H1 (cell line): Measurements from ENCODE around the gene GRID1. TPM values are rescaled to one million over a fixed set of nuclear protein-coding genes. Genes with fewer than 3 reads are reported as not detected.

Experiments used
- CTCF ChIA-PET: fragments of 300-600 bp; sonication (Branson Sonifier 250); formaldehyde crosslinking; loops from one replicate; lab custom pipeline; 2021; ENCODE audit not compliant: partially characterized antibody; lab: Charles Lee
- POLR2A ChIA-PET: fragments of 300-600 bp; sonication (Branson Sonifier 250); formaldehyde crosslinking; loops from one replicate; lab custom pipeline; 2021; ENCODE audit warnings: inconsistent platforms; ENCODE audit not compliant: partially characterized antibody; lab: Charles Lee
- DNase-seq, 2 experiments: peaks; one replicate each; pipeline versions ENCODE4 v3.0.0 to v3.0.0-alpha.2; 2010 to 2022; ENCODE audit warnings: low spot score in 2 of 2, low read depth in 1 of 2, mixed read lengths in 1 of 2
- FAIRE-seq: peaks from 2 replicates; lab custom pipeline; 2011; peaks lifted over from hg19 to GRCh38; lab: Jason Lieb, UNC
- H2AFZ ChIP-seq: 2 replicates; pipeline ENCODE4 v1.8.1; 2012; ENCODE audit warnings: low read length, inconsistent platforms
- H2AK5ac ChIP-seq: 2 replicates; pipeline ENCODE4 v1.6.1; 2013; ENCODE audit warnings: low read depth, low read length
- H2BK120ac ChIP-seq: replicated peaks from 2 replicates; pipeline ENCODE3; 2013; ENCODE audit warnings: low read depth, low read length, inconsistent platforms
- H2BK12ac ChIP-seq: 2 replicates; pipeline ENCODE4 v1.6.1; 2013; ENCODE audit warnings: low read depth, low read length
- H2BK15ac ChIP-seq: 2 replicates; pipeline ENCODE4 v1.6.1; 2013; ENCODE audit warnings: low read length
- H2BK20ac ChIP-seq: 2 replicates; pipeline ENCODE4 v1.6.1; 2013; ENCODE audit warnings: low read length
- H2BK5ac ChIP-seq: 2 replicates; pipeline ENCODE4 v1.6.1; 2013; ENCODE audit warnings: low read depth, low read length
- H3K14ac ChIP-seq: 2 replicates; pipeline ENCODE4 v1.6.1; 2013; ENCODE audit warnings: inconsistent platforms; ENCODE audit not compliant: insufficient read length
- H3K18ac ChIP-seq: 2 replicates; pipeline ENCODE4 v1.6.1; 2013; ENCODE audit warnings: low read length; ENCODE audit errors: extremely low read depth
- H3K23ac ChIP-seq: 2 replicates; pipeline ENCODE4 v1.6.1; 2013; ENCODE audit warnings: inconsistent platforms; ENCODE audit not compliant: insufficient read length
- H3K23me2 ChIP-seq: 2 replicates; pipeline ENCODE4 v1.6.1; 2013; ENCODE audit warnings: low read depth, low read length
- H3K27ac ChIP-seq: 2 replicates; pipeline ENCODE4 v1.6.1; 2011; ENCODE audit warnings: low read depth, low read length, inconsistent platforms
- H3K27me3 ChIP-seq, 4 experiments: replicated peaks in 1 of 4; 1 replicate in 1 of 4; 2 replicates in 3 of 4; pipeline versions ENCODE4 v1.6.1 to v1.8.1; 2011 to 2013; ENCODE audit warnings: low read length in 3 of 4, mild to moderate bottlenecking in 3 of 4, inconsistent platforms in 2 of 4, mixed read lengths in 2 of 4, moderate library complexity in 1 of 4; ENCODE audit not compliant: control insufficient read depth in 3 of 4, insufficient read depth in 3 of 4; ENCODE audit errors: extremely low read depth in 1 of 4
- H3K36me3 ChIP-seq, 4 experiments: 2 replicates each; pipeline versions ENCODE4 v1.6.1 to v1.8.1; 2011 to 2013; ENCODE audit warnings: mild to moderate bottlenecking in 4 of 4, low read length in 3 of 4, moderate library complexity in 2 of 4, control low read depth in 1 of 4, inconsistent platforms in 1 of 4; ENCODE audit not compliant: insufficient read depth in 4 of 4, control insufficient read depth in 2 of 4
- H3K4ac ChIP-seq: replicated peaks from 2 replicates; pipeline ENCODE3; 2013; ENCODE audit warnings: low read length, low read depth, mixed read lengths, inconsistent platforms; ENCODE audit not compliant: insufficient read length
- H3K4me1 ChIP-seq, 4 experiments: replicated peaks in 1 of 4; 1 replicate in 1 of 4; 2 replicates in 3 of 4; pipeline versions ENCODE4 v1.6.1 to v1.8.1; 2011 to 2013; ENCODE audit warnings: low read length in 3 of 4, inconsistent platforms in 2 of 4, mixed read lengths in 1 of 4; ENCODE audit not compliant: insufficient read depth in 4 of 4, control insufficient read depth in 3 of 4
- H3K4me2 ChIP-seq, 2 experiments: 2 replicates each; pipeline versions ENCODE4 v1.6.1 to v1.8.1; 2011 to 2013; ENCODE audit warnings: low read depth in 2 of 2, low read length in 2 of 2, control low read depth in 1 of 2, inconsistent platforms in 1 of 2, mild to moderate bottlenecking in 1 of 2; ENCODE audit not compliant: insufficient read depth in 1 of 2
- H3K4me3 ChIP-seq, 4 experiments: fragments of 200-600, 300-600 bp in 1 of 4; sonication (generic), shearing (Covaris generic), sonication (Bioruptor Twin) in 1 of 4; 2 replicates each; pipeline versions ENCODE4 v1.5.1 to v1.8.1; 2011 to 2016; ENCODE audit warnings: low read length in 4 of 4, low read depth in 3 of 4, control low read depth in 2 of 4, inconsistent platforms in 2 of 4, mild to moderate bottlenecking in 2 of 4, mixed read lengths in 1 of 4, moderate library complexity in 1 of 4; ENCODE audit not compliant: insufficient read depth in 2 of 4; ENCODE audit errors: extremely low read depth in 1 of 4
- H3K56ac ChIP-seq: replicated peaks from 2 replicates; pipeline ENCODE3; 2013; ENCODE audit warnings: low read depth, mild to moderate bottlenecking, mixed read lengths, low read length, inconsistent platforms; ENCODE audit not compliant: insufficient read length
- H3K79me1 ChIP-seq: 2 replicates; pipeline ENCODE4 v1.6.1; 2013; ENCODE audit warnings: low read depth, low read length, control low read depth
- H3K79me2 ChIP-seq, 2 experiments: 2 replicates each; pipeline versions ENCODE4 v1.6.1 to v1.8.1; 2012 to 2013; ENCODE audit warnings: low read length in 2 of 2, mild to moderate bottlenecking in 2 of 2, inconsistent platforms in 1 of 2; ENCODE audit not compliant: insufficient read depth in 2 of 2, control insufficient read depth in 1 of 2
- H3K9ac ChIP-seq, 4 experiments: replicated peaks in 1 of 4; 1 replicate in 1 of 4; 2 replicates in 3 of 4; pipeline versions ENCODE4 v1.6.1 to v1.8.1; 2011 to 2013; ENCODE audit warnings: low read depth in 3 of 4, low read length in 3 of 4, control low read depth in 2 of 4, mild to moderate bottlenecking in 2 of 4, moderate library complexity in 2 of 4, inconsistent platforms in 1 of 4; ENCODE audit errors: extremely low read depth in 1 of 4
- H3K9me3 ChIP-seq, 2 experiments: 2 replicates each; pipeline versions ENCODE4 v1.6.1 to v1.8.1; 2012 to 2013; ENCODE audit warnings: mild to moderate bottlenecking in 2 of 2, moderate library complexity in 2 of 2, control low read depth in 1 of 2, inconsistent platforms in 1 of 2, low read depth in 1 of 2, low read length in 1 of 2, mixed read lengths in 1 of 2; ENCODE audit not compliant: insufficient read depth in 2 of 2
- H4K20me1 ChIP-seq, 2 experiments: replicated peaks in 1 of 2; 2 replicates each; pipeline versions ENCODE3 to v1.8.1; 2011 to 2013; ENCODE audit warnings: inconsistent platforms in 2 of 2, low read length in 2 of 2, mild to moderate bottlenecking in 1 of 2; ENCODE audit not compliant: insufficient read depth in 2 of 2, control insufficient read depth in 1 of 2
- H4K5ac ChIP-seq: 2 replicates; pipeline ENCODE4 v1.6.1; 2013; ENCODE audit warnings: low read length, low read depth, mixed read lengths, inconsistent platforms; ENCODE audit not compliant: insufficient read length
- H4K8ac ChIP-seq: 2 replicates; pipeline ENCODE4 v1.8.0; 2013; ENCODE audit warnings: mild to moderate bottlenecking, moderate library complexity, low read length, inconsistent platforms; ENCODE audit not compliant: insufficient read depth; ENCODE audit errors: extremely low read depth
- H4K91ac ChIP-seq: replicated peaks from 2 replicates; pipeline ENCODE3; 2013; ENCODE audit warnings: low read length, mixed read lengths, inconsistent platforms; ENCODE audit not compliant: insufficient read length
- ATF3 ChIP-seq: IDR thresholded peaks from 2 replicates; pipeline ENCODE4 v1.6.1; 2011; ENCODE audit warnings: low read depth, mild to moderate bottlenecking, low read length; ENCODE audit not compliant: insufficient read depth
- CEBPB ChIP-seq: IDR thresholded peaks from 2 replicates; pipeline ENCODE4 v1.6.1; 2012; ENCODE audit warnings: low read depth, low read length
- CHD1 ChIP-seq: IDR thresholded peaks from 2 replicates; pipeline ENCODE4 v1.6.1; 2012; ENCODE audit warnings: low read depth, low read length, improper control_type of control experiment
- CTBP2 ChIP-seq: IDR thresholded peaks from 2 replicates; pipeline ENCODE4 v1.7.0; 2011; ENCODE audit warnings: borderline replicate concordance, mild to moderate bottlenecking, moderate library complexity, mixed read lengths, low read length; ENCODE audit not compliant: insufficient read depth, insufficient read length
- GTF2F1 ChIP-seq: IDR thresholded peaks from 2 replicates; pipeline ENCODE4 v1.6.1; 2012; ENCODE audit warnings: low read depth, low read length, improper control_type of control experiment, borderline replicate concordance
- JUN ChIP-seq: IDR thresholded peaks from 2 replicates; pipeline ENCODE4 v1.6.1; 2011; ENCODE audit warnings: low read depth, mild to moderate bottlenecking, improper control_type of control experiment, low read length
- KDM5A ChIP-seq: fragments of 200-600 bp; IDR thresholded peaks from 2 replicates; pipeline ENCODE4 v1.7.1; 2012; ENCODE audit warnings: mild to moderate bottlenecking, low read length, inconsistent platforms, mixed read lengths
- PHF8 ChIP-seq: fragments of 200-600 bp; sonication (generic); conservative IDR thresholded peaks from 2 replicates; pipeline ENCODE4 v1.7.1; 2012; ENCODE audit warnings: low read depth, mild to moderate bottlenecking, inconsistent platforms, low read length, moderate library complexity
- SAP30 ChIP-seq: fragments of 300-600 bp; sonication (generic); IDR thresholded peaks from 2 replicates; pipeline ENCODE4 v1.7.1; 2012; ENCODE audit warnings: low read length, moderate library complexity, mild to moderate bottlenecking, inconsistent platforms; ENCODE audit not compliant: insufficient read depth, insufficient replicate concordance
- SIN3A ChIP-seq, 2 experiments: IDR thresholded peaks in 1 of 2; conservative IDR thresholded peaks in 1 of 2; 2 replicates each; pipeline ENCODE4 v1.6.1; 2011 to 2012; ENCODE audit warnings: low read length in 2 of 2, improper control_type of control experiment in 1 of 2, low read depth in 1 of 2, mild to moderate bottlenecking in 1 of 2
- SIX5 ChIP-seq: IDR thresholded peaks from 2 replicates; pipeline ENCODE4 v1.6.1; 2011; ENCODE audit warnings: mild to moderate bottlenecking, low read depth, low read length
- SUZ12 ChIP-seq: fragments of 200-600 bp; sonication (generic); IDR thresholded peaks from 2 replicates; pipeline ENCODE4 v1.6.1; 2012; ENCODE audit warnings: mild to moderate bottlenecking, inconsistent platforms, low read length, moderate library complexity, mixed read lengths
- WGBS, 2 experiments: shearing (Covaris generic) in 1 of 2; methylation state at CpG; one replicate each; pipeline versions ENCODE4 v1.1.6 to v1.1.7; 2013 to 2015; ENCODE audit warnings: low lambda C conversion rate in 2 of 2, mixed read lengths in 2 of 2, inconsistent platforms in 1 of 2, low coverage in 1 of 2, missing lambda C conversion rate in 1 of 2; ENCODE audit not compliant: insufficient replicate concordance in 2 of 2, insufficient coverage in 1 of 2, insufficient read length in 1 of 2; ENCODE audit errors: extremely low coverage in 1 of 2, missing lambda C conversion rate in 1 of 2; 5-methylcytosine and 5-hydroxymethylcytosine counted together
- polyA plus RNA-seq, 7 experiments: library from polyadenylated mRNA; depleted of rRNA in 3 of 7; stranded (reverse) in 5 of 7; unstranded in 2 of 7; fragments of >200 nt in 5 of 7; fragments of 200-250 nt in 2 of 7; gene quantifications; 1 replicate in 5 of 7; 2 replicates in 1 of 7; 4 replicates in 1 of 7; pipeline versions ENCODE4 v1.2.1 to v1.2.3, GENCODE V29; 2011 to 2013; ENCODE audit warnings: missing spikeins in 2 of 7, mixed read lengths in 2 of 7
- total RNA-seq: library from RNA; stranded (reverse); fragmentation: NEBNext Ultra II Directional; extraction: Animal tissue kit (Norgen Biotek cat#: 25700); gene quantifications from 2 replicates; pipeline ENCODE4 v1.2.1, GENCODE V29; 2021

The GRID1 gene
- total and polyA plus RNA-seq, 2 of the 8 experiments (the other 6 are each of a cell fraction or from before 2014, with no cell fraction given) = 0.22 to 0.30 TPM

- ChIA-PET POLR2A (no interaction called here), CTCF (no interaction called here)
- H3K27ac ChIP-seq = no peak overlapping the region
- H2BK5ac ChIP-seq = no peak overlapping the region
- H2BK12ac ChIP-seq = no peak overlapping the region
- H3K4me3 ChIP-seq = no peak overlapping the region
- no peak for FAIRE-seq
- DNase-seq = no peak
- no peak overlapping the region for H3K18ac ChIP-seq
- no peak overlapping the region for H3K23ac ChIP-seq
- no peak overlapping the region for H4K91ac ChIP-seq
- H3K4ac ChIP-seq = no peak overlapping the region
- H3K23me2 ChIP-seq = no peaks in the 10 kb centered on the region
- H2BK15ac ChIP-seq = no peak overlapping the region
- H3K79me1 ChIP-seq = no peaks in the 10 kb centered on the region; the same call in 1 of the 2 replicates
- no peak overlapping the region for H2BK20ac ChIP-seq
- H3K56ac ChIP-seq = no peak overlapping the region
- no peaks in the 10 kb centered on the region for H3K27me3 ChIP-seq
- no peak overlapping the region for H3K9ac ChIP-seq
- no peak overlapping the region for H3K4me2 ChIP-seq
- no peak overlapping the region for H3K14ac ChIP-seq
- peaks cover 0 to 3% (median 0%) of the 10 kb centered on the region in 4 experiments; a peak in 1 of 7 replicates for H3K4me1 ChIP-seq
- H3K9me3 ChIP-seq = no peaks in the 10 kb centered on the region
- H4K8ac ChIP-seq = no peak overlapping the region
- H4K20me1 ChIP-seq = no peaks in the 10 kb centered on the region
- 85% methylated on average over 1 of the region's 1 CpG; no CpG with 5 or more reads in 1 of the 2 experiments for WGBS, 2 experiments
- H2BK120ac ChIP-seq = no peak overlapping the region
- no peaks in the 10 kb centered on the region for H3K36me3 ChIP-seq
- H2AFZ ChIP-seq = no peak overlapping the region
- H4K5ac ChIP-seq = no peak overlapping the region
- H3K79me2 ChIP-seq = no peaks in the 10 kb centered on the region
- no peak overlapping the region for H2AK5ac ChIP-seq
- TF ChIP-seq SIN3A (conservative IDR thresholded peaks at IDR 0.05 in 1 of 2, IDR thresholded peaks at IDR 0.05 in 1 of 2; ENCODE audit: low read depth in 1 of 2, low read length in 2 of 2) (no peak), JUN (no peak), GTF2F1 (no peak), CHD1 (no peak), CEBPB (no peak), SUZ12 (no peak), KDM5A (no peak), SIX5 (no peak), ATF3 (no peak), SAP30 (no peak), CTBP2 (no peak), PHF8 (no peak)
These were observed 715.7 kb downstream of the GRID1 start for GRCh38 chr10:85650791-85651496.
